COR-L47 (cell line): ENCODE results near the gene ZKSCAN4.

ENCODE experiments used
- DNase-seq: peaks from one replicate; lab custom pipeline; 2025; lab: John Stamatoyannopoulos, UW

The ZKSCAN4 gene

DNA sequence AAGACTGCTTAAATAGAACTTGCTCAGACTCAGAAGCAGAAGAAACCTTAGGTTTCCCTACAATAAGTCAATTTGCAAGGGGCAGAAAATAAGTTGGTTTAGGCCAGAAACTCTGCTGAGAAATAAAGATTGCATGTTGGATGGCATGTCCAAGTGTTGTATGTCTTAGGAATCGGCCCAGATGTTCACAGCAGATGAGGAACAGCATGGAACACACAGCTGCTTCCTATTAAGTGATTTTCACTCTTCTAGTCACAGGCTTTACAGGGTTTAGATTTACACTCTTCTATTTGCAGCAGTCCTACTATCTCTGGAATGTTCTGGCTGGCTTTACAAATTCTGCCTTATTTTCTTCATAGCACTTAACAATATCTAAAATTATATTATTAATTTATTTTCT, 3.2 kb downstream of the ZKSCAN4 start:
- DNase-seq = no peak

DNA sequence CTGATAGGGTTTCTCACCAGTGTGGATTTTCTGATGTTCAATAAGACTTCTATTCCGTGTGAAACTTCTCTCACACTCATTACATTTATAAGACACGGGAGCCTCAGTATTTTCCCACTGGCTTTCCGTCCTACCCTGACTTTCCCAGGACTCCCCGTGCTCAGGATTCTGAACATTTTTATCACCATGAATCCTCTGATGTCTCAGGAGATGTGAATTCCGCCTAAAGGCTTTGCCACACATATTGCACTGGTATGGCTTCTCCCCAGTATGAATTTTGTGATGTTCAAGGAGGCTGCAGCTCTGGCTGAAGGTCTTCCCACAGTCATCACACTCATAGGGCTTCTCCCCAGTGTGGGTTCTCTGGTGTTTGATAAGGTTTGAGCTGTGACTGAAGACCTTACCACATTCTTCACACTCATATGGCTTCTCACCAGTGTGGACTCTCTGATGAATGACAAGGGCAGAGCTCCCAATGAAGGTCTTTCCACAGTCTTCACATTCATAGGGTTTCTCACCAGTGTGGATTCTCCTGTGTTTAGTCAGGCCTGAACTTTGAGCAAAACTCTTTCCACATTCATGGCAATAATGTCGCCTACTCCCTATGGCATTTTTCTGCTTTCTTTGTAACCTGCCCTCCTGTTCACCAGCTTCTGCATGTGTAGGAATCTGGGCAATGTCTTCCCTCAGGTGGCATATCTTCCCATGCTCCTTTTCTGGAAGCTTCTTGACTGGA, 6.7 kb downstream of the ZKSCAN4 start:
- no peak for DNase-seq

- DNase-seq = no peak
Observed at GRCh38 chr6:28243946-28244345, 8.1 kb downstream of the ZKSCAN4 start.

DNA sequence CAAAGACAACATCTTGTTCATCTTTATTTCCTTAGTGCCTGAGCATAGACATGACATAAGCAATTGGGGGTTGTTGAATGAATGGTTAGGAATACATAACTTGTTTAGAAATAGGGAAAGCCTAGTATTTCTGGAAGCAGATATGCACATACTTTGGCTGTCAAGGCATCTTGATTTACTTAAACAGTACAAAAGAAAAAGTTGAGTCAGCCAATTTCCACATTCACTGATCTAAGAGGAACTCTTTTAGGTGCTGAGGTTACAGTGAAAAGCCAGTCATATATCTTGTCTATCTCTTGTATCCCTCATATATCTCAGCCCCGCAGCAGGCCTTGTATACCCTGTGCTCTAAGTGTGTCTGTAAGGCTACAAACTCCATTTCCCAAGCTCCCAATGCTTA, 11.6 kb downstream of the ZKSCAN4 start:
- no peak for DNase-seq

GRCh38 chr6:28239636-28240035, 12.4 kb downstream of the ZKSCAN4 start:
- DNase-seq = no peak

DNA sequence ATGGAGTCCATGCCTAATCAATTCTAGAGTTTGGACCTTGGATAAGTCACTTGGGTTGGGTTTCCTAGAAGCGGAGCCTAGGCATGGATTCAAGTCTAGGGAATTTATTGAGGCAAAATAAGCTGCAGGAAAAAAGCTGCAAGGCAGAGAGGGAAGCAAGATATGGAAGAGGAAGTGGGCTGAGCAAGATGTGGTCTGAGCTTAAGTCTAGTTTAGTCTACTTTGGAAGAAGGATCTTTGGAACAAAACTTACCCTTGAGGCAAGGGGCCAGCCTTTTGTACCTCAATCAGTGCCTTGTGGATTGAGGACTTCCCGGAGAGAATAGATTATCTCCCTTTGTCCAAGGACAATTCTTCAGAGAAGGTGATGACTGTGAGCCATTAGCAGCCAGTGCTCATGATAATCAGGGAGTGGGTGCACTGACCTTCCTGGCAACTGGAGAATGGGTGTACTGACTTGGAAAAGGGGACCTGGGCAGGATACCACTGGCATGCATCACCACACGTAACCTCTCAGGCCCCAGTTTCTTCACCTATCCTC, 16.1 kb downstream of the ZKSCAN4 start:
- DNase-seq = no peak

GRCh38 chr6:28232785-28233184, 19.3 kb downstream of the ZKSCAN4 start:
- no peak for DNase-seq

DNA sequence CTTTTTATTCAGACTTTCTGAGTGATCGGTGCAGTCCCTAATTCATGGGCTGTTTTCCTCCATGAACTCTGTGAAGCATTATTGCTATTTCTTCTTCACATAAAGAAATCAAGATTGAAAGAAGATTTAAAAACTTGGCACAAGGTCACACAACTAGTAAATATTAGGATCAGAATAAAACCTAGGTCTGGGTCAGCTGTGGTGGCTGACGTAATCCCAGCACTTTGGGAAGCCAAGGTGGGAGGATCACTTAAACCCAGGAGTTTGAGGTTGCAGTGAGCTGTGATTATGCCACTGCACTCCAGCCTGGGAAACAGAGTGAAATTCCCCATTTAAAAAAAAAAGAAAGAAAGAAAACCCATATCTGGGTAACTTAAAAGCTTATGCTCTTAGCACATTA, 25.6 kb downstream of the ZKSCAN4 start:
- DNase-seq = no peak

DNA sequence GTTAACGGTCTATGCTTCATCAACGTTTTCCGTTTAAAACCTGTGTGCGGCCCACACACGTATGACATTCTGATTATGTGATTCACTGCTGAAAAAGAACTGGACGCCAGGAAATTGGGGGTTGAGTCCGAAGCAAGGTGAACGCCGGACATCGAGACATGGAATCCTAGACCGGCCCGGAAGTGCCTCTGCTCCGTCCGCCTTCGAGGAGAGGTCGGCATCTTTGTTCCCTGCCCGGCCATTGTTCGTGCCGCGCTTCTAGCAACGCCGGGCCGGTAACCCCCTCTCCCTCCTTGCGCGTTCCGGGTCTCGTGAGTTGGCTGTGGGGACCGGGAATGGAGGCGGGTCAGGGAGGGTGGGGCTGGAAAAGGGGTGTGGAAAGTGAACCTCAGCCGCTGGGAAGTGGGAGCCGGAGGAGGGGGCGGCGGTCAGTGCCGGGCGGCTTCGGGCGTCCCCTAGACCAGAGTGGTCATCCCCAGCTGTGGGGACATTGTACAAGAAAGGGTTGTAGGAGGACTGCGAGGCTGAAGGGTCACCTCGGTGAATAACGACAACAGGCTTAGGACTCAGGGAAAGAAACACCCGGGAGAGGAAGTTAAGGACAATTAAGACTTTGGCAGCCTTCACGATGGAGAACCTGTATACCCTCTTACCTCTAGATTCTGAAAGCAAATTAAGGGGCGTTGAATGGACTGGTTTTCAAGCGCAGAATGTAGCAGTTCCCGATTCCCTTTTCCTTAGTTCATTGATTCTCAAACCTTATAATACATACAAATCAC, 26.8 kb downstream of the ZKSCAN4 start, which contains the start of gene ZSCAN9:
ZSCAN9 (plus strand) TSS at position 220 of the 779 bp plus-strand sequence. CDS start 1,810 bp downstream, outside the sequence.
- peak; percentile 90 for DNase-seq

- no peak for DNase-seq
Observed at GRCh38 chr6:28224131-28225055, 27.7 kb downstream of the ZKSCAN4 start.

DNA sequence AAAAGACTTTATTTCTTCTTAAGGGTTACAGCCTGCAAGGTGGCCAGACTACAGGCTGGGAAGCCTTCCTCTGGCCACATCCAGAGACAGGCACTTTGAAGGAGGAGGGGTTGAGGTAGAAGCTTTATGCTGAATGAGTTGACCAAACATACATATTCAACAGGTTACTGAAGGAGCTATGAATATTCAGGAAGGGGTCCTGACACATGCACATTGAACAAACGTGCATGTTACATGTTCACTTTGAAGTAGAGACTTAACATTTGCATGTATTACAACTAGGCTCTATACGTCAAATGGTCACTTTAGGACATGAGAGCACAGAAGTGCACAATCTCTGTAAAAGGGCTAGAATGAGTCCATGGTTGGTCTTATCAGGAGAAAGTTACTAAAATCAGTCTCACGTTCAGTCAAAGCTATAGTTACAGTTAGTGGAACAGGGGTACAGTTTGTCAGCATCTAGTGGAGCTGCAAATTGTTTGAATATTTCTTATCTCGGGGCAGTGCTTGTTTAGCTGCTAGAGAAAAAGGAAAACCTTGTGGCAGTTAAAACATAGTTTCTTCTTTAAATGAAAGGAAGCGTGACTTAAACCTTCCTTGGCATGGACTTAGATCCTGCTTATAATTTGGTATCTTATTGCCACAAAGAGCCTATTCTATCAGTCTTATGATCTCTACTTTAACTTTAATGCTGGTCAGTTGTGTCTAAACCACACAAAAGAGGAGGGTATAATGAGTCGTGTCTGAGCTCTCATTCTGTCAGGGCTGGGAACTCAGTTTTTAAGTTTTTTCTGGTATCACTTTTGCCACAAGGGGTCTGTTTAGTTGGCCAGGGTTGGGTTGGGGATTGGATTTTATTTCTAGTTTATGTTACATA, 31.6 kb downstream of the ZKSCAN4 start:
- DNase-seq = no peak

DNA sequence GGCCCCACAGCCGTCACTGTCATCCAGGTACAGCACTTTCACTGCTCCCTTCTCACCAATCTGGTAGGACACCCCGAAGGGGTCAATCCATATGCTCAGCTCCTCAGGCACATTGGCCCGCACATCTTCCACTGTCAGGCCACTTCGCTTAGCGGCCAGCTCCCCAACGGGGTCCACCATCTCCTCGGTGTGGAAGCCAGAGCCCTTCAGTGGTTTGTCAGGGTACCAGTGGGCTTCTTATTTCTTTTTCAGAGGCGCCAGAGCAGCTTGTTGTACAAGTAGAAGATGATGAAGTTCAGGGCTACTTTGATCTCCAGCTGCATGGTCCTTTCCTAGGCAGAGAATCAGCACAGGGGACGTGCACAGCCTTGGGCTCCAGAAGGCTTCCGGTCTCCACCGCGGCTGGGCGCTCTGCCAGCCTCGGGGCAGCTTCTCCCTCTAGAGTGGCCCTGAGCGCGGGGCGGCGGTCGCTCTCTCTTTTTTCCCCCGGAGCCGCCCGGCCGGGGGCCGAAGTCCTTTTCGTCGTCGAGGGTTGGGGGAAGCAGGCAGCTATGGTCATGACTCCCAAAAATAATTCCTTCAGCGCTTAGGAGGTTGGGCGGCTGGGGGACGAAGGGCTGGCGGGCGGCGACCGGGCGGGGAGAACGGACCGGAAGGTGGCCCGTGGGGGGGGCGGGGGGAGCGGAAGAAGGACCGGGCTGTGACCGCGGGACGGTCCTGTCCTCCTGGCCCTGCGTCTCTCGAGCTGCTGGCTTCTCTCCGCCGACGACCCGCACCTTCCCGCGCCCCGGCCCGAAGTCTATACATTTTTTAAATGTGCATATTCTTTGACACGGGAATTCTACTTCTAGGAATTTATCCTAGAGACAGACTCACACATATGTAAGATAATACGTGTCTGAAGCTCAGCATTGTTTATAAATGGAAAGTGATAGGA, 33.5 kb downstream of the ZKSCAN4 start:
- DNase-seq = peak; percentile 68

- DNase-seq = no peak
Observed at GRCh38 chr6:28217890-28218289, 34.2 kb downstream of the ZKSCAN4 start.

DNA sequence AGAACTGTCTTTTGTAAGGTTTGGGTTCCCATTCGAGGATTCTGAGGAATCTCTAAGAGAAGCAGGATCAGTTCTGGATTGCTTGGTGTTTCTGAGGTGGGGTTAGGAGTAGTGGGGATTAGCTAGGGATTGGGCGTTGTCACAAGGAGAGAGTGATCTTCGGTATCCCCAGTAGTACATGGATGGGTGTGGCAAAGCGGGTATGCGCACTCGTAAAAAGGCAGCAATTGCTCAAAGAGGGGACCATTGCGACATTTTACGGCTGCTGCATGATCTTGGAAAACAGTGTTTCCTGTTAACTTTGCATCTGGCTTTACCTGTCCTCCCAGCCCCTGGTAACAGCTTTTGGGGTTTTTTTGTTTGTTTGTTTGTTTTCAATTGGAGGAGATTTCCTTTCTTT, 36.6 kb downstream of the ZKSCAN4 start:
- no peak for DNase-seq

DNA sequence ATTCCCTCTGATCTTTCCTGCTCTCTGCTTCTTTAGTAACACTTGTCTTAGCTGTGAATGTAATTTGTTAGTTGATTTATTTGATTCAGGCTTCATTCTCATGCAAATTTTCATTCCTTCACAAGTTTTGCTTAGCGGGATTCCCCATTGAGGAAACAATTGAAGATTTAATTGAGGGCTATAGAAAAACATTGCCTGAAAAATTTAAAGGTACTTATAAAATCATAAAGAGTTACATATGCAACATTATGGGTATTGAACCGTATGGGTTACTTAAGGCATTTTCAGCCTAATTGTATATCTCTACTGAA, 38.9 kb downstream of the ZKSCAN4 start:
- DNase-seq = no peak

DNA sequence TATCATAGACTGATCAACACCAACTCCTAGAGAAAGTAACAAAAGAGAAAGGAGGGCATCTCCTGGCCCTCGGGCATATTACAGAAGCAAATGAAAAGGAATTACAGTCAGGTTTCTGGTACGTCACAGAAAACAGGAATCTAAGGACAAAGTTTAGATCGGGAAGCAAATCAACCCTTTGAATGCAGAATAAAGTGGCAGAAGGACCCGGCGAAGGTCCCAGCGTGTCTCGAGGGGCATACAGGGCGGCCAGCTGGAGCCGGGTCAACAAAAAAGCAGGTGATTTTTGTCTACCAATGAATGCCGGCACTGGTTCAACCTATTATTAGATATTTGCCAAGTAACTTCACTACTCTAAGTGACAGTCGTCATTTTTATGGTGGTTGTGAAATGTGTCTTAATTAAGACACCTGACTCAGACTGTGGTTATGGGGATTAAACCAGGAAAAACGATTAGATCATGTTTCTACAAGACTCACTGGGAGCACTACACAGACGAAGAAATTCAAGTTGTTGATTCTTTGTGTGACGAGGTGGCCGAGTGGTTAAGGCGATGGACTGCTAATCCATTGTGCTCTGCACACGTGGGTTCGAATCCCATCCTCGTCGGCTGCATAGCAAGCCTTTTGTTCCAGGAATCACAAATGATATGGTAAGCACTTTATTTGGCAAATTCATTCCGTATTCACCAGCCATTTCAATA, 39.4 kb downstream of the ZKSCAN4 start:
- peak; percentile 78 for DNase-seq

GRCh38 chr6:28211840-28212509, 40.1 kb downstream of the ZKSCAN4 start:
- DNase-seq = no peak

GRCh38 chr6:28209753-28210535, 42.1 kb downstream of the ZKSCAN4 start:
- no peak for DNase-seq
